NB4 (cell line): Measurements from ENCODE around the gene SORL1-AS1.
"Not testable (repeated sequence)": the region's sequence is repeated elsewhere in the genome, so short reads cannot be mapped to it uniquely, and the experiment has no call there.

ENCODE experiments used
- DNase-seq: peaks from one replicate; pipeline ENCODE4 v3.0.0; 2010; ENCODE audit warnings: low read depth
- H3K4me3 ChIP-seq: one replicate; pipeline ENCODE4 v1.5.1; 2011; ENCODE audit warnings: mild to moderate bottlenecking, low read depth, low read length, moderate library complexity
- CTCF ChIP-seq: IDR thresholded peaks from one replicate; pipeline ENCODE4 v1.5.1; 2012; ENCODE audit warnings: low read depth, low read length
- MAX ChIP-seq: IDR thresholded peaks from 2 replicates; pipeline ENCODE4 v1.6.1; 2011; ENCODE audit warnings: low read depth, low read length
- MYC ChIP-seq: IDR thresholded peaks from 2 replicates; pipeline ENCODE4 v1.6.1; 2011; ENCODE audit warnings: low read depth, low read length
- POLR2A ChIP-seq: IDR thresholded peaks from 2 replicates; pipeline ENCODE4 v1.6.1; 2011; ENCODE audit warnings: mild to moderate bottlenecking; ENCODE audit not compliant: insufficient read length; ENCODE audit errors: extremely low read depth

Gene SORL1-AS1

GRCh38 chr11:121415856-121416255 lies 36.9 kb downstream of the SORL1-AS1 start:
- no peak overlapping the region for H3K4me3 ChIP-seq
- DNase-seq, result peak; percentile 21
- TF ChIP-seq POLR2A (no peak), MYC (no peak), MAX (no peak), CTCF (no peak)

- no peak overlapping the region for H3K4me3 ChIP-seq
- DNase-seq, result peak; percentile 35
- TF ChIP-seq CTCF, result no peak
- TF ChIP-seq POLR2A, result no peak
- no peak for TF ChIP-seq MYC
- no peak for TF ChIP-seq MAX
Measured at GRCh38 chr11:121414141-121414913, 38.4 kb downstream of the SORL1-AS1 start.

GRCh38 chr11:121412711-121413415 lies 39.9 kb downstream of the SORL1-AS1 start:
- no peak for DNase-seq
- TF ChIP-seq MYC (no peak), POLR2A (no peak), CTCF (no peak), MAX (no peak)
- H3K4me3 ChIP-seq, result no peak overlapping the region

- H3K4me3 ChIP-seq, result no peak overlapping the region
- DNase-seq, result peak; percentile 27
- TF ChIP-seq MYC (no peak), MAX (no peak), POLR2A (no peak), CTCF (no peak)
Measured at GRCh38 chr11:121412000-121412587, 40.7 kb downstream of the SORL1-AS1 start.

- not testable (repeated sequence) for DNase-seq
Measured at GRCh38 chr11:121411330-121411729, 41.4 kb downstream of the SORL1-AS1 start.

GRCh38 chr11:121410041-121410440 lies 42.7 kb downstream of the SORL1-AS1 start:
- H3K4me3 ChIP-seq, DNase-seq: not testable (repeated sequence)

More at GRCh38 chr11:121411330-121411729, 41.4 kb downstream of the SORL1-AS1 start:
- not testable (repeated sequence) for H3K4me3 ChIP-seq

- DNase-seq, result no peak
- no peak overlapping the region for H3K4me3 ChIP-seq
- TF ChIP-seq MYC (no peak), MAX (no peak), CTCF (no peak), POLR2A (no peak)
Measured at GRCh38 chr11:121408830-121409229, 43.9 kb downstream of the SORL1-AS1 start.
